Activated B cell treated with CpG ODN at 0.5 μM for 24 hours (primary cell): Measurements from ENCODE around the gene RNH1. TPM values are rescaled to one million over a fixed set of nuclear protein-coding genes. Genes with fewer than 3 reads are reported as not detected.

Experiments used
- ATAC-seq: fragments of 200-7000 bp; cut with Tn5 transposase; one replicate; pipeline ENCODE4 v1.10.0; 2021; ENCODE audit warnings: low read depth, mild to moderate bottlenecking, moderate library complexity
- CTCF ChIA-PET: fragments of 350-600 bp; sonication (Branson Sonifier 250); formaldehyde crosslinking; loops from one replicate; lab custom pipeline; 2021; ENCODE audit warnings: antibody characterized with exemption; lab: Charles Lee
- POLR2A ChIA-PET: fragments of 350-600 bp; sonication (Branson Sonifier 250); formaldehyde crosslinking; loops from one replicate; lab custom pipeline; 2021; ENCODE audit warnings: antibody characterized with exemption; lab: Charles Lee
- DNase-seq: peaks from one replicate; pipeline ENCODE4 v3.0.0; 2022
- H3K27ac Mint-ChIP-seq: one replicate; pipeline ENCODE4 v1.8.0; 2020; ENCODE audit warnings: mixed read lengths
- H3K27me3 Mint-ChIP-seq: one replicate; pipeline ENCODE4 v1.8.0; 2021; ENCODE audit warnings: mixed read lengths
- H3K36me3 Mint-ChIP-seq: one replicate; pipeline ENCODE4 v1.8.0; 2021; ENCODE audit warnings: low read depth, mixed read lengths
- H3K4me1 Mint-ChIP-seq: one replicate; pipeline ENCODE4 v1.8.0; 2021; ENCODE audit warnings: mixed read lengths
- H3K4me3 Mint-ChIP-seq: one replicate; pipeline ENCODE4 v1.8.0; 2020; ENCODE audit warnings: mild to moderate bottlenecking, mixed read lengths
- H3K9me3 Mint-ChIP-seq: one replicate; pipeline ENCODE4 v1.8.0; 2020; ENCODE audit warnings: mixed read lengths
- CTCF ChIP-seq: fragments of 200-600 bp; IDR thresholded peaks from one replicate; pipeline ENCODE4 v1.8.0; 2022; ENCODE audit warnings: antibody characterized with exemption, mild to moderate bottlenecking
- intact Hi-C: fragments of 100-400 bp; cut with micrococcal nuclease; formaldehyde crosslinking; loops from one replicate; pipeline ENCODE4 v1.15.1; 2024
- total RNA-seq: library from RNA; stranded (reverse); gene quantifications from 2 replicates; pipeline ENCODE4 v1.2.3, GENCODE V29; 2022

RNH1 gene
- total RNA-seq, 1 donor from 2014 or later, result 101 TPM

- peaks cover 27% of the 10 kb centered on the region for H3K4me1 Mint-ChIP-seq
- CTCF ChIA-PET, result no interaction called here
- peak overlapping the region; percentile 90 for H3K4me3 Mint-ChIP-seq
- DNase-seq (no peak), ATAC-seq (peak; percentile 1)
- no peaks in the 10 kb centered on the region for H3K27me3 Mint-ChIP-seq
- H3K9me3 Mint-ChIP-seq, result no peaks in the 10 kb centered on the region
- peaks cover 10% of the 10 kb centered on the region for H3K36me3 Mint-ChIP-seq
- no peak for TF ChIP-seq CTCF
- intact Hi-C loops, result loop anchor here (1.0 to 10.0 kb wide), 14 partner anchors 17 to 377 kb away; partner anchors contain the start of genes BET1L, CHID1, DEAF1 and LMNTD2
- POLR2A ChIA-PET, result interaction anchor here (0.6 to 3.6 kb wide), 22 partner anchors 18 to 330 kb away, joined by 3 to 45 read pairs (median 5); partner anchors contain the start of genes ANO9, BET1L, IRF7 and LMNTD2
- peak overlapping the region; percentile 96 for H3K27ac Mint-ChIP-seq
These were observed 30.8 kb upstream of the RNH1 start for GRCh38 chr11:537622-538430.

- DNase-seq, result peak; percentile 100
- ChIA-PET CTCF (interaction anchor here (1.6 kb wide), 1 partner anchor 18 kb away, joined by 7 read pairs; no protein-coding TSS in a partner anchor), POLR2A (interaction anchor here (0.6 to 3.6 kb wide), 27 partner anchors 8 to 329 kb away, joined by 3 to 45 read pairs (median 5); partner anchors contain the start of genes ANO9, BET1L, DEAF1 and IRF7)
- peaks cover 26% of the 10 kb centered on the region for H3K4me1 Mint-ChIP-seq
- peak within 1 kb of the TSS; percentile 96 for H3K27ac Mint-ChIP-seq
- peaks cover 14% of the 10 kb centered on the region for H3K36me3 Mint-ChIP-seq
- intact Hi-C loops, result loop anchor here (1.0 to 10.0 kb wide), 14 partner anchors 18 to 378 kb away; partner anchors contain the start of genes BET1L, CHID1, DEAF1 and LMNTD2
- peak within 1 kb of the TSS; percentile 90 for H3K4me3 Mint-ChIP-seq
- peak; percentile 56 for ATAC-seq
- no peak for TF ChIP-seq CTCF
- no peaks in the 10 kb centered on the region for H3K27me3 Mint-ChIP-seq
- no peaks in the 10 kb centered on the region for H3K9me3 Mint-ChIP-seq
These were observed 30.0 kb upstream of the RNH1 start, which contains the start of gene LRRC56 for GRCh38 chr11:536841-537621. TSS of gene LRRC56 (plus strand) at chr11:537527. CDS start at chr11:540685, 3,158 bp downstream.

GRCh38 chr11:535519-536454 is 28.7 kb upstream of the RNH1 start, which contains the start of gene HRAS:
TSS of gene HRAS (minus strand) at chr11:535576.
- Mint-ChIP-seq H3K9me3 (no peaks in the 10 kb centered on the region), H3K27me3 (no peaks in the 10 kb centered on the region), H3K27ac (peak within 1 kb of the TSS; percentile 96), H3K4me3 (peak within 1 kb of the TSS; percentile 90), H3K4me1 (peaks cover 26% of the 10 kb centered on the region), H3K36me3 (peaks cover 21% of the 10 kb centered on the region)
- ChIA-PET POLR2A (interaction anchor here (0.5 to 3.6 kb wide), 26 partner anchors 10 to 328 kb away, joined by 3 to 45 read pairs (median 6); partner anchors contain the start of genes BET1L, DEAF1, IRF7 and LMNTD2), CTCF (interaction anchor here (1.6 kb wide), 1 partner anchor 17 kb away, joined by 7 read pairs; no protein-coding TSS in a partner anchor)
- DNase-seq, result peak; percentile 98
- intact Hi-C loops, result loop anchor here (1.0 to 10.0 kb wide), 7 partner anchors 33 to 379 kb away; partner anchors contain the start of genes CHID1, PIDD1 and PTDSS2
- peak; percentile 78 for ATAC-seq
- TF ChIP-seq CTCF, result no peak

- intact Hi-C loops, result loop anchor here (1.0 to 10.0 kb wide), 3 partner anchors 85 to 380 kb away; partner anchors contain the start of genes CHID1 and PTDSS2
- CTCF ChIA-PET, result interaction anchor here (1.6 kb wide), 1 partner anchor 17 kb away, joined by 7 read pairs; no protein-coding TSS in a partner anchor
- TF ChIP-seq CTCF, result no peak
- Mint-ChIP-seq H3K9me3 (no peaks in the 10 kb centered on the region), H3K4me3 (no peak overlapping the region), H3K36me3 (peaks cover 22% of the 10 kb centered on the region), H3K4me1 (peaks cover 26% of the 10 kb centered on the region), H3K27ac (no peak overlapping the region), H3K27me3 (no peaks in the 10 kb centered on the region)
- POLR2A ChIA-PET, result interaction anchor here (0.7 to 3.6 kb wide), 12 partner anchors 16 to 327 kb away, joined by 3 to 45 read pairs (median 20); partner anchors contain the start of genes BET1L, IRF7, PHRF1 and PSMD13
- ATAC-seq (peak; percentile 4), DNase-seq (no peak)
These were observed 28.1 kb upstream of the RNH1 start for GRCh38 chr11:535210-535518.
